A549 (cell line): Measurements from ENCODE around the gene TRNP1. TPM values are rescaled to one million over a fixed set of nuclear protein-coding genes. Genes with fewer than 3 reads are reported as not detected.
A peak's percentile ranks its signal among the peaks of the same experiment; 100 is the strongest.

Experiments
- ATAC-seq, 2 experiments: fragments of 200-7000 bp in 1 of 2; fragments of >200 bp in 1 of 2; cut with Nextera tagmentation in 1 of 2; cut with Tn5 transposase in 1 of 2; 3 replicates each; pipeline versions ENCODE4 v1.8.0 to v1.9.1; 2018 to 2020; ENCODE audit warnings: mild to moderate bottlenecking in 1 of 2, moderate library complexity in 1 of 2
- CTCF ChIA-PET: fragments of 300-600 bp; sonication (Branson Sonifier 250); formaldehyde crosslinking; extraction: SDS; loops from one replicate; lab custom pipeline; 2021; ENCODE audit warnings: antibody characterized with exemption, inconsistent platforms; lab: Yijun Ruan, JAX
- POLR2A ChIA-PET: fragments of 350-600 bp; formaldehyde crosslinking; extraction: SDS; loops from one replicate; lab custom pipeline; 2021; ENCODE audit warnings: antibody characterized with exemption, inconsistent platforms; lab: Yijun Ruan, JAX
- DNase-seq, 2 experiments: peaks; one replicate each; pipeline versions ENCODE4 v3.0.0 to v3.0.0-alpha.2; 2011 to 2016; ENCODE audit warnings: low read depth in 1 of 2, low spot score in 1 of 2
- FAIRE-seq: peaks from 2 replicates; lab custom pipeline; 2011; peaks lifted over from hg19 to GRCh38; lab: Jason Lieb, UNC
- H3K27ac ChIP-seq, 2 experiments: fragments of >200 bp; sonication (Bioruptor Twin); formaldehyde crosslinking; 3 replicates each; pipeline ENCODE4 v1.5.1; 2016 to 2017
- H3K4me1 ChIP-seq: fragments of >200 bp; sonication (Bioruptor Twin); formaldehyde crosslinking; 3 replicates; pipeline ENCODE4 v1.6.1; 2016
- H3K4me2 ChIP-seq: fragments of >200 bp; sonication (Bioruptor Twin); formaldehyde crosslinking; 3 replicates; pipeline ENCODE4 v1.6.1; 2016
- H3K4me3 ChIP-seq: fragments of >200 bp; sonication (Bioruptor Twin); formaldehyde crosslinking; 3 replicates; pipeline ENCODE4 v1.5.1; 2016
- H3K9me3 ChIP-seq: fragments of >200 bp; sonication (Bioruptor Twin); formaldehyde crosslinking; 3 replicates; pipeline ENCODE4 v1.6.1; 2016
- ATOH8 ChIP-seq: fragments of 250-450 bp; sonication (Bioruptor Pico); IDR thresholded peaks from 2 replicates; pipeline ENCODE4 v1.5.0; 2020; ENCODE audit warnings: low read depth, mild to moderate bottlenecking, moderate library complexity
- CBX8 ChIP-seq: fragments of 200-600 bp; sonication (generic); IDR thresholded peaks from 2 replicates; pipeline ENCODE4 v1.6.1; 2016
- CHD4 ChIP-seq: fragments of 200-600 bp; sonication (generic); IDR thresholded peaks from 2 replicates; pipeline ENCODE4 v1.6.1; 2016; ENCODE audit warnings: antibody characterized with exemption, mild to moderate bottlenecking, borderline replicate concordance
- EHMT2 ChIP-seq: fragments of 200-600 bp; sonication (generic); IDR thresholded peaks from 2 replicates; pipeline ENCODE4 v1.6.1; 2016; ENCODE audit warnings: antibody characterized with exemption, low read depth, mild to moderate bottlenecking, moderate library complexity
- EP300 ChIP-seq, 2 experiments: fragments of >200 bp; sonication (Bioruptor Twin); formaldehyde crosslinking; IDR thresholded peaks; 2 replicates in 1 of 2; 3 replicates in 1 of 2; pipeline ENCODE4 v1.6.1; 2016 to 2017
- ESRRA ChIP-seq: fragments of 150-350 bp; IDR thresholded peaks from 2 replicates; pipeline ENCODE4 v1.6.1; 2014; ENCODE audit warnings: mild to moderate bottlenecking, low read length, borderline replicate concordance
- FOSB ChIP-seq: fragments of 250-450 bp; sonication (Bioruptor Pico); IDR thresholded peaks from 2 replicates; pipeline ENCODE4 v1.5.0; 2020; ENCODE audit warnings: mild to moderate bottlenecking, moderate library complexity
- FOXS1 ChIP-seq: fragments of 250-450 bp; sonication (Bioruptor Pico); IDR thresholded peaks from 2 replicates; pipeline ENCODE4 v1.5.0; 2020; ENCODE audit warnings: mild to moderate bottlenecking, moderate library complexity
- GATA3 ChIP-seq: IDR thresholded peaks from 2 replicates; pipeline ENCODE4 v1.6.1; 2012; ENCODE audit warnings: borderline replicate concordance
- HDAC2 ChIP-seq: fragments of 200-600 bp; sonication (generic); IDR thresholded peaks from 2 replicates; pipeline ENCODE4 v1.6.1; 2016
- HOXA7 ChIP-seq: fragments of 250-450 bp; sonication (Bioruptor Pico); IDR thresholded peaks from 2 replicates; pipeline ENCODE4 v1.5.0; 2020; ENCODE audit warnings: mild to moderate bottlenecking, moderate library complexity
- HOXB5 ChIP-seq: fragments of 250-450 bp; sonication (Bioruptor Pico); IDR thresholded peaks from 2 replicates; pipeline ENCODE4 v1.5.0; 2020; ENCODE audit warnings: mild to moderate bottlenecking, moderate library complexity
- KDM1A ChIP-seq: fragments of 200-600 bp; sonication (generic); IDR thresholded peaks from 2 replicates; pipeline ENCODE4 v1.6.1; 2016; ENCODE audit warnings: low read depth, mild to moderate bottlenecking
- KDM5A ChIP-seq: fragments of 200-600 bp; sonication (generic); IDR thresholded peaks from 2 replicates; pipeline ENCODE4 v1.6.1; 2016; ENCODE audit warnings: antibody characterized with exemption, mild to moderate bottlenecking
- MAFK ChIP-seq: fragments of 450-650 bp; IDR thresholded peaks from 2 replicates; pipeline ENCODE4 v1.6.1; 2014; ENCODE audit not compliant: partially characterized antibody
- MAZ ChIP-seq: fragments of 150-350 bp; IDR thresholded peaks from 2 replicates; pipeline ENCODE4 v1.6.1; 2014; ENCODE audit warnings: antibody characterized with exemption, low read depth, low read length, borderline replicate concordance
- NFE2L2 ChIP-seq: fragments of 150-350 bp; conservative IDR thresholded peaks from 2 replicates; pipeline ENCODE4 v1.6.1; 2014; ENCODE audit warnings: low read length
- NPAS2 ChIP-seq: fragments of 250-450 bp; sonication (Bioruptor Pico); IDR thresholded peaks from 2 replicates; pipeline ENCODE4 v1.8.0; 2022; ENCODE audit warnings: mild to moderate bottlenecking, moderate library complexity, borderline replicate concordance
- NR3C1 ChIP-seq: fragments of >200 bp; sonication (Bioruptor Twin); formaldehyde crosslinking; IDR thresholded peaks from 3 replicates; pipeline ENCODE4 v1.6.1; 2017
- PBX3 ChIP-seq: IDR thresholded peaks from 2 replicates; pipeline ENCODE4 v1.6.1; 2012
- PHF8 ChIP-seq: fragments of 200-600 bp; sonication (generic); IDR thresholded peaks from 2 replicates; pipeline ENCODE4 v1.6.1; 2016; ENCODE audit warnings: low read depth, mild to moderate bottlenecking, antibody characterized with exemption, moderate library complexity, borderline replicate concordance
- POLR2A ChIP-seq: IDR thresholded peaks from 2 replicates; pipeline ENCODE4 v1.6.1; 2012; ENCODE audit warnings: mild to moderate bottlenecking, low read length
- POLR2AphosphoS2 ChIP-seq: conservative IDR thresholded peaks from 2 replicates; pipeline ENCODE4 v1.6.1; 2012; ENCODE audit warnings: low read length, improper control_type of control experiment, inconsistent platforms
- RAD21 ChIP-seq, 2 experiments: fragments of >200 bp in 1 of 2; sonication (Bioruptor Twin) in 1 of 2; formaldehyde crosslinking in 1 of 2; IDR thresholded peaks in 1 of 2; conservative IDR thresholded peaks in 1 of 2; 2 replicates in 1 of 2; 3 replicates in 1 of 2; pipeline ENCODE4 v1.6.1; 2012 to 2018; ENCODE audit warnings: inconsistent platforms in 1 of 2
- RCOR1 ChIP-seq: fragments of 150-350 bp; IDR thresholded peaks from 2 replicates; pipeline ENCODE4 v1.6.1; 2014; ENCODE audit warnings: antibody characterized with exemption, low read length, low read depth
- RFX5 ChIP-seq: fragments of 450-650 bp; IDR thresholded peaks from 2 replicates; pipeline ENCODE4 v1.7.1; 2014; ENCODE audit warnings: antibody characterized with exemption, mild to moderate bottlenecking, moderate library complexity
- RNF2 ChIP-seq: fragments of 200-600 bp; sonication (generic); IDR thresholded peaks from 2 replicates; pipeline ENCODE4 v1.6.1; 2016; ENCODE audit warnings: low read depth, mild to moderate bottlenecking, antibody characterized with exemption, moderate library complexity, borderline replicate concordance
- TFCP2L1 ChIP-seq: fragments of 250-450 bp; sonication (Bioruptor Pico); IDR thresholded peaks from 2 replicates; pipeline ENCODE4 v1.5.0; 2021; ENCODE audit warnings: mild to moderate bottlenecking
- ZC3H11A ChIP-seq: fragments of 450-650 bp; IDR thresholded peaks from 2 replicates; pipeline ENCODE4 v1.6.1; 2014; ENCODE audit warnings: antibody characterized with exemption, mild to moderate bottlenecking
- ZNF302 ChIP-seq: fragments of 250-450 bp; sonication (Bioruptor Pico); IDR thresholded peaks from 2 replicates; pipeline ENCODE4 v1.9.0; 2021; ENCODE audit warnings: inconsistent platforms, mild to moderate bottlenecking, moderate library complexity
- ZSCAN20 ChIP-seq: fragments of 250-450 bp; sonication (Bioruptor Pico); IDR thresholded peaks from 2 replicates; pipeline ENCODE4 v1.8.0; 2022; ENCODE audit warnings: mild to moderate bottlenecking, moderate library complexity
- WGBS: methylation state at CpG from one replicate; pipeline ENCODE4 v1.1.6; 2017; ENCODE audit errors: missing lambda C conversion rate; 5-methylcytosine and 5-hydroxymethylcytosine counted together
- polyA plus RNA-seq, 4 experiments: library from polyadenylated mRNA; depleted of rRNA in 3 of 4; stranded (reverse); fragments of >200 nt; fragmentation: RNase III in 1 of 4; extraction: RNeasy Plus Mini Kit Qiagen cat#74134 plus additional on column Dnase treatment in 1 of 4; gene quantifications; 2 replicates in 3 of 4; 3 replicates in 1 of 4; pipeline ENCODE4 v1.2.3, GENCODE V29; 2011 to 2017
- TF ChIP-seq, protein P1 (sequence below): IDR thresholded peaks from 2 replicates; pipeline ENCODE4 v1.6.1; 2012
- TF ChIP-seq, protein P2 (sequence below): fragments of >200 bp; sonication (Bioruptor Twin); formaldehyde crosslinking; IDR thresholded peaks from 3 replicates; pipeline ENCODE4 v1.5.1; 2016

Gene TRNP1
- polyA plus RNA-seq, 2 of the 4 experiments (the other 2 are of a cell fraction): 73.9 to 113 TPM

- 84% methylated on average over 2 of the region's 2 CpGs for WGBS
- ATAC-seq (no peak), FAIRE-seq (no peak), DNase-seq (no peak)
- POLR2A ChIA-PET: no interaction called here
- Histone ChIP-seq H3K4me2 (no peak overlapping the region), H3K27ac (no peak overlapping the region), H3K9me3 (no peaks in the 10 kb centered on the region), H3K4me1 (no peaks in the 10 kb centered on the region; the same call in 2 of the 3 replicates), H3K4me3 (no peak overlapping the region)
- TF ChIP-seq FOSB (CRISPR knock-in tag) (no peak), RAD21 (conservative IDR thresholded peaks at IDR 0.05 in 1 of 2, IDR thresholded peaks at IDR 0.05 in 1 of 2) (no peak), RCOR1 (no peak), PHF8 (no peak), KDM5A (no peak), ZNF302 (no peak), ZC3H11A (no peak), TFCP2L1 (CRISPR knock-in tag) (no peak), MAZ (no peak), ATOH8 (no peak), POLR2AphosphoS2 (no peak), NR3C1 (no peak), HOXA7 (CRISPR knock-in tag) (no peak)
- TF ChIP-seq, protein P1, sequence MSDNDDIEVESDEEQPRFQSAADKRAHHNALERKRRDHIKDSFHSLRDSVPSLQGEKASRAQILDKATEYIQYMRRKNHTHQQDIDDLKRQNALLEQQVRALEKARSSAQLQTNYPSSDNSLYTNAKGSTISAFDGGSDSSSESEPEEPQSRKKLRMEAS: no peak
- CTCF ChIA-PET: interaction anchor here (0.6 to 5.3 kb wide), 2 partner anchors 11 to 71 kb away, joined by 3 to 38 read pairs; no protein-coding TSS in a partner anchor
Observed at GRCh38 chr1:26978901-26979300, 14.6 kb upstream of the TRNP1 start.

DNA sequence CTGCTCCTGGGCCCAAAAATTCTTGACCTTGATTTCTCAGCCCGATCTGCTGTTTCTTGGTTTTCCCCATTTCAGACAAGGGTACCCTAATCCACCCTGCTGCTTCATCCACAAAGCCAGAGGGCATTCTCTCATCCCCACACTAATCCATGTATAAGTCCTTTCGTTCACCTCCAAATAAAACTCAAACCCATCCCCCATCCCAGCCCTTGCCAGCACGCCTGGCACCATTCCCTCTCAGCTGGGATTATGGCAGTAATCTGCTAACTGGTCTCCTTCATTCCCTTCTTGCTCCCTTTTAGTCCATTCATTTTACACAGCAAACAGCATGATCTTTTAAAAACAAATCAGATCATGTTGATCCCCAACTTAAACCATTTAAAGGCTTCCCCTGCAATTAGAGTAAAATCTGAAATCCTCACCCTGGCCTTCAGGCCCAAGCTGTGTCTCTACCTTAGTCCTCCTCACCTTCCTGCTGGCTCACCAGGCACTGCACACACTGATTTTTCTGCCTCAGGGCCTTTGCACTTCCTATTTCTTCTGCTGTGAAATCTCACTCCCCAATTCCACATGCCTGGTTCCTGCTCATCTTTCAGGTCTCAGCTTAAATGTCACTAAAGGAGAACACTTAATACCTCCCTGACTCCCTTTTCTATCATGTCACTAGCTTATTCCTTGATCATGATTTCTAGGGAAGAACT lies 12.2 kb upstream of the TRNP1 start:
- no peak for TF ChIP-seq ZSCAN20
- TF ChIP-seq POLR2A: no peak
- no peak for TF ChIP-seq RCOR1
- peak; percentile 66; the same call in 1 of the 2 replicates for TF ChIP-seq KDM1A
- no peak for TF ChIP-seq CHD4

DNA sequence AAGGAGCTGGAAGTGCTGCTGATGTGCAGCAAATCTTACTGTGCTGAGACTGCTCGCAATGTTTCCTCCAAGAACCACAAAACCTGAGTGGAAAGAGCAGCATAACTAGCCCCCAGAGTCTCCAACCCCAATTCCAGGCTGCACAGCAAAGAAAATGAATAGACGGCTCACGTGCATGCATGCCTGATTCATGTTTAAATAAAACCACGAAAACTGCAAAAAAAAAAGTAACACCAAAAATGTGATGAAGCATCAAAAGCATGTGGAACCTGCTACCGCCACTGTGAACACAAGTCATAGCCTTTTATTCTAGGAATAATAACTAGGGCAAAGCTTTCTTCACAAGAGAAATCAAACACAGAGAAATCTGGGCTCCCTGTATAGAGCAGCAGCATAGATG lies 9.6 kb upstream of the TRNP1 start:
- Histone ChIP-seq H3K27ac (peak overlapping the region in 1 of 2 experiments; percentile 27; a peak in 3 of 6 replicates), H3K4me2 (no peak overlapping the region), H3K9me3 (no peaks in the 10 kb centered on the region), H3K4me3 (no peak overlapping the region)
- POLR2A ChIA-PET: no interaction called here
- ATAC-seq: no peak
- no peak for FAIRE-seq
- TF ChIP-seq FOXS1 (CRISPR knock-in tag) (no peak), HDAC2 (no peak), RFX5 (no peak), CBX8 (no peak), PBX3 (no peak), EP300 (IDR thresholded peaks at IDR 0.05) (no peak), RCOR1 (no peak), EHMT2 (no peak), RNF2 (no peak), NPAS2 (no peak), NFE2L2 (no peak), HOXB5 (CRISPR knock-in tag) (no peak), CHD4 (no peak), MAFK (no peak), KDM5A (no peak), GATA3 (no peak), ESRRA (no peak)
- TF ChIP-seq, protein P2, sequence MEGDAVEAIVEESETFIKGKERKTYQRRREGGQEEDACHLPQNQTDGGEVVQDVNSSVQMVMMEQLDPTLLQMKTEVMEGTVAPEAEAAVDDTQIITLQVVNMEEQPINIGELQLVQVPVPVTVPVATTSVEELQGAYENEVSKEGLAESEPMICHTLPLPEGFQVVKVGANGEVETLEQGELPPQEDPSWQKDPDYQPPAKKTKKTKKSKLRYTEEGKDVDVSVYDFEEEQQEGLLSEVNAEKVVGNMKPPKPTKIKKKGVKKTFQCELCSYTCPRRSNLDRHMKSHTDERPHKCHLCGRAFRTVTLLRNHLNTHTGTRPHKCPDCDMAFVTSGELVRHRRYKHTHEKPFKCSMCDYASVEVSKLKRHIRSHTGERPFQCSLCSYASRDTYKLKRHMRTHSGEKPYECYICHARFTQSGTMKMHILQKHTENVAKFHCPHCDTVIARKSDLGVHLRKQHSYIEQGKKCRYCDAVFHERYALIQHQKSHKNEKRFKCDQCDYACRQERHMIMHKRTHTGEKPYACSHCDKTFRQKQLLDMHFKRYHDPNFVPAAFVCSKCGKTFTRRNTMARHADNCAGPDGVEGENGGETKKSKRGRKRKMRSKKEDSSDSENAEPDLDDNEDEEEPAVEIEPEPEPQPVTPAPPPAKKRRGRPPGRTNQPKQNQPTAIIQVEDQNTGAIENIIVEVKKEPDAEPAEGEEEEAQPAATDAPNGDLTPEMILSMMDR: no peak
- TF ChIP-seq, all 56 proteins: peak for 0
- CTCF ChIA-PET: interaction anchor here (0.6 to 6.5 kb wide), 3 partner anchors 14 to 547 kb away, joined by 3 to 78 read pairs (median 3); no protein-coding TSS in a partner anchor
- DNase-seq: no peak
- peaks cover 6% of the 10 kb centered on the region for H3K4me1 ChIP-seq
- WGBS: 82% methylated on average over 5 of the region's 5 CpGs

More for the DNA sequence above, 12.2 kb upstream of the TRNP1 start:
- no peaks in the 10 kb centered on the region for H3K9me3 ChIP-seq
- H3K27ac ChIP-seq: peak overlapping the region in 1 of 2 experiments; percentile 61; a peak in 3 of 6 replicates
- POLR2A ChIA-PET: interaction anchor here (2.2 kb wide), 1 partner anchor 12 kb away, joined by 7 read pairs; the partner anchor contains the start of gene TRNP1
- 93% methylated on average over 3 of the region's 3 CpGs for WGBS
- no peaks in the 10 kb centered on the region; the same call in 2 of the 3 replicates for H3K4me1 ChIP-seq
- CTCF ChIA-PET: interaction anchor here (1.2 to 2.9 kb wide), 3 partner anchors 12 to 16 kb away, joined by 3 to 26 read pairs (median 4); no protein-coding TSS in a partner anchor
- FAIRE-seq (no peak), ATAC-seq (no peak), DNase-seq (no peak)
- H3K4me2 ChIP-seq: no peak overlapping the region
- no peak overlapping the region for H3K4me3 ChIP-seq
